ENCODE results near the gene VAV3.
"Not testable (repeated sequence)": the region's sequence is repeated elsewhere in the genome, so short reads cannot be mapped to it uniquely, and the experiment has no call there.

VAV3 gene

GRCh38 chr1:107844541-107845194, 120.3 kb downstream of the VAV3 start:
- ATAC-seq (replicated peaks): peak; percentile 31 to 36
- Mint-ChIP-seq H3K4me1 (peaks cover 61 to 80% of the 10 kb centered on the region in 2 donors), H3K4me3 (peak overlapping the region; percentile 70 to 81), H3K9me3 (peaks cover 12 to 30% of the 10 kb centered on the region in 2 donors), H3K27ac (peak overlapping the region; percentile 93), H3K36me3 (peaks cover 16 to 31% of the 10 kb centered on the region in 2 donors)
- DNase-seq, H3K27me3 Mint-ChIP-seq: not testable (repeated sequence)

- peak overlapping the region; percentile 70 to 81 for H3K4me3 Mint-ChIP-seq
- no peaks in the 10 kb centered on the region for H3K27me3 Mint-ChIP-seq
- peak; percentile 54 for ATAC-seq (replicated peaks)
- H3K36me3 Mint-ChIP-seq: peaks cover 16 to 29% of the 10 kb centered on the region in 2 donors
- peak overlapping the region; percentile 93 for H3K27ac Mint-ChIP-seq
- H3K4me1 Mint-ChIP-seq: peaks cover 62 to 82% of the 10 kb centered on the region in 2 donors
- peaks cover 12 to 28% of the 10 kb centered on the region in 2 donors for H3K9me3 Mint-ChIP-seq
- no peak for DNase-seq
These were observed 121.0 kb downstream of the VAV3 start for GRCh38 chr1:107843989-107844388.

GRCh38 chr1:107842241-107842640, 122.7 kb downstream of the VAV3 start:
- Mint-ChIP-seq H3K36me3 (peaks cover 17 to 23% of the 10 kb centered on the region in 2 donors), H3K4me1 (peaks cover 75 to 92% of the 10 kb centered on the region in 2 donors), H3K4me3 (peak overlapping the region; percentile 44 to 55), H3K27me3 (no peaks in the 10 kb centered on the region), H3K27ac (peak overlapping the region; percentile 43), H3K9me3 (peaks cover 13 to 24% of the 10 kb centered on the region in 2 donors)
- ATAC-seq (replicated peaks) (peak; percentile 43 to 45), DNase-seq (no peak)

GRCh38 chr1:107840725-107841124, 124.3 kb downstream of the VAV3 start:
- no peak for DNase-seq
- Mint-ChIP-seq H3K4me3 (peak overlapping the region; percentile 75 to 77), H3K27ac (peak overlapping the region; percentile 82), H3K9me3 (peaks cover 10 to 11% of the 10 kb centered on the region in 2 donors), H3K27me3 (no peaks in the 10 kb centered on the region), H3K4me1 (peaks cover 76 to 92% of the 10 kb centered on the region in 2 donors), H3K36me3 (peaks cover 10 to 15% of the 10 kb centered on the region in 2 donors)
- peak; percentile 64 to 72 for ATAC-seq (replicated peaks)

GRCh38 chr1:107838056-107838455, 126.9 kb downstream of the VAV3 start:
- ATAC-seq (replicated peaks) (no peak), DNase-seq (no peak)
- Mint-ChIP-seq H3K4me3 (peak overlapping the region; percentile 25 to 38), H3K36me3 (peaks cover 3 to 6% of the 10 kb centered on the region in 2 donors), H3K4me1 (peaks cover 69 to 89% of the 10 kb centered on the region in 2 donors), H3K27ac (peak overlapping the region; percentile 62), H3K9me3 (peaks cover 4% of the 10 kb centered on the region in 2 donors), H3K27me3 (no peaks in the 10 kb centered on the region)

- H3K9me3 Mint-ChIP-seq: peaks cover 4% of the 10 kb centered on the region in 2 donors
- H3K27ac Mint-ChIP-seq: no peak overlapping the region
- DNase-seq (no peak), ATAC-seq (replicated peaks) (peak; percentile 16 to 21)
- peaks cover 61 to 85% of the 10 kb centered on the region in 2 donors for H3K4me1 Mint-ChIP-seq
- no peak overlapping the region for H3K4me3 Mint-ChIP-seq
- H3K36me3 Mint-ChIP-seq: peaks cover 6 to 11% of the 10 kb centered on the region in 2 donors
- H3K27me3 Mint-ChIP-seq: no peaks in the 10 kb centered on the region
These were observed 129.8 kb downstream of the VAV3 start for GRCh38 chr1:107835151-107835670.

GRCh38 chr1:107833061-107833460, 131.9 kb downstream of the VAV3 start:
- peaks cover 4% of the 10 kb centered on the region in 2 donors for H3K9me3 Mint-ChIP-seq
- peaks cover 6 to 13% of the 10 kb centered on the region in 2 donors for H3K36me3 Mint-ChIP-seq
- H3K27me3 Mint-ChIP-seq: no peaks in the 10 kb centered on the region
- ATAC-seq (replicated peaks) (no peak), DNase-seq (no peak)
- peaks cover 54 to 85% of the 10 kb centered on the region in 2 donors for H3K4me1 Mint-ChIP-seq
- peak overlapping the region; percentile 58 to 67 for H3K4me3 Mint-ChIP-seq
- peak overlapping the region; percentile 89 for H3K27ac Mint-ChIP-seq

- no peak for ATAC-seq (replicated peaks)
- Mint-ChIP-seq H3K36me3 (peaks cover 2 to 7% of the 10 kb centered on the region in 2 donors), H3K9me3 (no peaks in the 10 kb centered on the region), H3K4me1 (peaks cover 53 to 85% of the 10 kb centered on the region in 2 donors), H3K27me3 (no peaks in the 10 kb centered on the region), H3K27ac (peak overlapping the region; percentile 93), H3K4me3 (peak overlapping the region; percentile 75 to 82)
- no peak for DNase-seq
These were observed 133.1 kb downstream of the VAV3 start for GRCh38 chr1:107831921-107832320.

- H3K4me3 Mint-ChIP-seq: peak overlapping the region in 1 of 2 donors; percentile 19
- H3K4me1 Mint-ChIP-seq: peaks cover 47 to 83% of the 10 kb centered on the region in 2 donors
- no peaks in the 10 kb centered on the region for H3K9me3 Mint-ChIP-seq
- ATAC-seq (replicated peaks) (no peak), DNase-seq (no peak)
- peaks cover 2 to 7% of the 10 kb centered on the region in 2 donors for H3K36me3 Mint-ChIP-seq
- peak overlapping the region; percentile 59 for H3K27ac Mint-ChIP-seq
- H3K27me3 Mint-ChIP-seq: no peaks in the 10 kb centered on the region
These were observed 134.5 kb downstream of the VAV3 start for GRCh38 chr1:107830526-107830925.

- H3K27me3 Mint-ChIP-seq: no peaks in the 10 kb centered on the region
- H3K4me1 Mint-ChIP-seq: peaks cover 44 to 83% of the 10 kb centered on the region in 2 donors
- DNase-seq (no peak), ATAC-seq (replicated peaks) (peak; percentile 8 to 10)
- H3K36me3 Mint-ChIP-seq: peaks cover 2 to 7% of the 10 kb centered on the region in 2 donors
- no peaks in the 10 kb centered on the region for H3K9me3 Mint-ChIP-seq
- peak overlapping the region in 1 of 2 donors; percentile 32 for H3K4me3 Mint-ChIP-seq
- peak overlapping the region; percentile 80 for H3K27ac Mint-ChIP-seq
These were observed 134.9 kb downstream of the VAV3 start for GRCh38 chr1:107830075-107830474.

- Mint-ChIP-seq H3K36me3 (peaks cover 2 to 8% of the 10 kb centered on the region in 2 donors), H3K27me3 (no peaks in the 10 kb centered on the region), H3K27ac (peak overlapping the region; percentile 77), H3K4me3 (peak overlapping the region; percentile 48 to 49), H3K9me3 (peaks cover 0 to under 1% of the 10 kb centered on the region in 2 donors), H3K4me1 (peaks cover 38 to 77% of the 10 kb centered on the region in 2 donors)
- DNase-seq (no peak), ATAC-seq (replicated peaks) (peak; percentile 85 to 86)
These were observed 135.8 kb downstream of the VAV3 start for GRCh38 chr1:107829036-107829770.

- Mint-ChIP-seq H3K9me3 (peaks cover 13 to 23% of the 10 kb centered on the region in 2 donors), H3K27me3 (no peaks in the 10 kb centered on the region), H3K4me1 (peaks cover 37 to 87% of the 10 kb centered on the region in 2 donors), H3K27ac (peak overlapping the region; percentile 47), H3K36me3 (peaks cover 26 to 28% of the 10 kb centered on the region in 2 donors), H3K4me3 (no peak overlapping the region)
- DNase-seq (no peak), ATAC-seq (replicated peaks) (peak; percentile 34 to 35)
These were observed 140.0 kb downstream of the VAV3 start for GRCh38 chr1:107824946-107825345.

GRCh38 chr1:107821340-107821739, 143.6 kb downstream of the VAV3 start:
- peak overlapping the region; percentile 70 for H3K27ac Mint-ChIP-seq
- H3K27me3 Mint-ChIP-seq: no peaks in the 10 kb centered on the region
- peaks cover 13 to 23% of the 10 kb centered on the region in 2 donors for H3K9me3 Mint-ChIP-seq
- peaks cover 34 to 75% of the 10 kb centered on the region in 2 donors for H3K4me1 Mint-ChIP-seq
- ATAC-seq (replicated peaks) (peak; percentile 71 to 81), DNase-seq (no peak)
- peaks cover 26 to 28% of the 10 kb centered on the region in 2 donors for H3K36me3 Mint-ChIP-seq
- peak overlapping the region; percentile 22 to 31 for H3K4me3 Mint-ChIP-seq

GRCh38 chr1:107820801-107821200, 144.2 kb downstream of the VAV3 start:
- H3K27me3 Mint-ChIP-seq: no peaks in the 10 kb centered on the region
- H3K36me3 Mint-ChIP-seq: peaks cover 26 to 28% of the 10 kb centered on the region in 2 donors
- no peak for DNase-seq
- ATAC-seq (replicated peaks): peak; percentile 83 to 85
- peaks cover 33 to 72% of the 10 kb centered on the region in 2 donors for H3K4me1 Mint-ChIP-seq
- no peak overlapping the region for H3K4me3 Mint-ChIP-seq
- H3K9me3 Mint-ChIP-seq: peaks cover 13 to 23% of the 10 kb centered on the region in 2 donors
- H3K27ac Mint-ChIP-seq: no peak overlapping the region
